Measurements from ENCODE around the gene OR10G8. TPM values are rescaled to one million over a fixed set of nuclear protein-coding genes. Genes with fewer than 3 reads are reported as not detected.

The OR10G8 gene
- not detected in 2 replicates for total RNA-seq

GRCh38 chr11:124026498-124026897 lies at the start of gene OR10G8:
Gene OR10G8 (plus strand): TSS chr11:124026798. CDS start chr11:124029623, 2,825 bp downstream.

DNA sequence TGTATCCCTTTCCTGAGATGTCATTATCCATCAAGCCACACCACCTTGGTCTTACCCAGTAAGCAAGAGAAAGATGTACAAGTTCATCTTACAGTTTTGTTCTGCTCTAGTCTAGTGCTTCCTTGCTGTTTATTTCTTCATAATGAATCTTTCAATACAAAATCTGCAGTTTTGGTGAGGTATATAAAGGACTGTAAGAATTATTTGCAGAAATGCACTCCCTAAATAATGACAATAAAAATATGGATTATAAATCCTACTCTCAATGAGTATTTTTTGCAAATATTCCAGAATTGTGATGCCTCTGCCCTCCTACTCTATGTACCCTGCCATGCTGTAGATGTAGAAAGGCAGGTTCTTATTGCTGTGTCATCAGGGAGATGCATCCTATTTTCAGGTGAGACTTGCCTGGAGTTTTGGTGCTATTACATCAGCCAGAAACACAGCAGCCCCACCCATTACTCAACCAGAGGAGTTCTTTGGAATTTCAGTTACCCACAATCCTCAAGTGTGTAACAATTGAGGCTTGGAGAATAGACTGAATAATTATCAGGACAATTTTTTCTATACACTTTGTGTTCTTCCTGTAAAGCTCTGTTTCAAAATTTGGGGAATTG lies 48.8 kb upstream of the OR10G8 start, which contains the start of gene OR10S1:
Gene OR10S1, minus strand, starts transcription at position 51 of the 617 bp plus-strand sequence. CDS start 117 bp downstream, outside the sequence.

GRCh38 chr11:123995119-123995518 lies 31.5 kb upstream of the OR10G8 start, which contains the start of gene OR10G6:
Gene OR10G6 (minus strand): TSS chr11:123995161. CDS start chr11:123995161, 0 bp downstream.

DNA sequence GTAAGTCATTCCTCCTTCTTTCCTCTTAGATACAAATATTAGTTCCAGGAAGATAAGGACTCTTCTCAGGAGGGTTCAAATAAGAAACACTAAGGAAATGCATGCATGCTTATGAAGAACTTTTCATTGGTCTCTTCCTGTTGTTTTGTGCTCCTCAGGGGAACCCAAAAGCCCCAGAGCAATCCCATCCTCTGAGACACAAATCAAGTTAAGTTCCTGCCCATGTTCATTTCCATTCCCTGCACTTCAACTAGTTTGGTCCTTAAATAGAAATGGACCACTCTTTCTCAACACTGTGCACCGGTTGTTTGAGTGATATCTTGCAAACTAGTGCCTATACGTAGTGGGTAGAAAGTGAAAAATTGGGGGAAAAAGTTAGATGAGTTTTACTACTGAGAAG lies 13.9 kb upstream of the OR10G8 start, which contains the start of gene OR10G4:
Gene OR10G4, plus strand, starts transcription at position 301 of the 400 bp plus-strand sequence. CDS start 2,578 bp downstream, outside the sequence.

GRCh38 chr11:124041254-124041653 lies 14.7 kb downstream of the OR10G8 start, which contains the start of gene OR10G7:
Gene OR10G7 (minus strand): TSS chr11:124041325. CDS start chr11:124039001, 2,324 bp downstream.

Other genes with a start within 250 kb of the OR10G8 start
- not detected in 2 replicates for gene OR6M1, start 220.4 kb upstream of the OR10G8 start, total RNA-seq
- not detected in 2 replicates for gene TMEM225, start 141.1 kb upstream of the OR10G8 start, total RNA-seq
- not detected in 2 replicates for gene OR8D4, start 124.6 kb upstream of the OR10G8 start, total RNA-seq
- gene OR4D5, start 87.2 kb upstream of the OR10G8 start, total RNA-seq, result not detected in 2 replicates
- not detected in 2 replicates for gene OR6T1, start 83.0 kb upstream of the OR10G8 start, total RNA-seq
- not detected in 2 replicates for gene OR10S1, start 49.0 kb upstream of the OR10G8 start, total RNA-seq
- not detected in 2 replicates for gene OR10G6, start 31.6 kb upstream of the OR10G8 start, total RNA-seq
- gene OR10G4, start 13.8 kb upstream of the OR10G8 start, total RNA-seq, result not detected in 2 replicates
- not detected in 2 replicates for gene OR10G9, start 3.8 kb upstream of the OR10G8 start, total RNA-seq
- gene OR10G7, start 14.5 kb downstream of the OR10G8 start, total RNA-seq, result not detected in 2 replicates
- gene VWA5A, start 88.7 kb downstream of the OR10G8 start, total RNA-seq, result 19.2 and 22.7 TPM in 2 replicates
- gene OR10D3, start 156.5 kb downstream of the OR10G8 start, total RNA-seq, result not detected in 2 replicates
- not detected in 2 replicates for gene OR8G1, start 214.3 kb downstream of the OR10G8 start, total RNA-seq
- not detected in 2 replicates for gene OR8G5, start 229.6 kb downstream of the OR10G8 start, total RNA-seq

All from hair follicle dermal papilla cell (primary cell).